DMS53 (cell line): ENCODE data around the gene MOB3B.

Source experiments
- DNase-seq: peaks from one replicate; lab custom pipeline; 2025; lab: John Stamatoyannopoulos, UW

MOB3B gene

GRCh38 chr9:27445688-27446087, 83.9 kb downstream of the MOB3B start:
- DNase-seq: no peak

- no peak for DNase-seq
These were observed 84.5 kb downstream of the MOB3B start for GRCh38 chr9:27445057-27445595.

- DNase-seq: no peak
These were observed 87.2 kb downstream of the MOB3B start for GRCh38 chr9:27442464-27442863.

- DNase-seq: no peak
These were observed 87.9 kb downstream of the MOB3B start for GRCh38 chr9:27441741-27442070.

- DNase-seq: no peak
These were observed 88.5 kb downstream of the MOB3B start for GRCh38 chr9:27440888-27441740.

DNA sequence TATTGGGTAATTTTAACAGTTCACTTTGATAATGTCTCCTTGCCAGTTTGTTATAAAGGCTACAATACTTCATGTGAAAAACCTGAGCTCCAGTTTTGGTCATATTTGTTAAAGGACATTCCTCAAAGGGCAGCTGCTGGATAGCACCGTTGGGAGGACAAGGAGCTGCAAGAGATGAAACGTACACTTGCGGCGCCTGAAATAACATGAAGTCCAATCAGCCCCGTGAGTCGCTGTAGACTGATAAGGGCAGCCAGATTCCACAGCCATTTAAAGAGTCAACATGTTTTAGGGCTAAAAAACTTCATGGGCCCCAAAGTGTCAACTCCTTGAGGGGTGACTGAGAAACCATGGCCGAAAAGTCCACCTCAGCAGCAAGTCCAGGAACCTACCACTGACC, 91.1 kb downstream of the MOB3B start:
- DNase-seq: no peak

DNA sequence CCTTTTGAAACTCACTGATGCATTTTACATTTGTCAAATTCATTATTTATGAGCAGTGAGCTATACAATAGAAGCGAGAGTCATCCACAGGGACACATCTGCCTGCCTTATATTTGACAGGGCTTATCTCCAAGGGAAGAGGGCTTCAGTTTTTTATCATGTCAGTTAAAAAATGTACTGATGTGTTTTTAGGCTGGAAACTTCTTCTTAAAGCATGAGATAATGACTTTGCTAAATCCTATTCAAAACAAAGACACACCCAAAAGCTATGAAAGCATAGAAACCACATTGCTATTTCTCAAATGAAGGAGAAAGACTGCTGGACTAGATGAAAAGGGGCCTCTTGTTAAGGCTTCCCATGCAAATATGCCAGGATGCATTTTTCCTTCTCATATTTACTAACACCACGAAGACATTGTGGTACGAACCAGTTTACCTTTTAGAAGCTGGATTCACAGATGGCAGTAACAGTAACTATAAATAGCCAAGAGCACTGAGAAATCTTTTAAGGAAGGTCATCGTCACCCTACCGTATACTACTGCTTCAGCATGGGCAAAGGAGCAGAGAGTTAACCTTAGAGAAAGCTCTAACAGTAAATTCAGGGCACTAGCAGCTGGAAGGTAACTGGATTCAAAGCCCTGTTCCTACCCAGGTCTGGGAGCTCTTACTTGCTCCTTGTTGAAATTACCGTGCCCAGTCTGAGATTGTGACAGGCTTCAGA, 91.8 kb downstream of the MOB3B start:
- peak; percentile 14 for DNase-seq

GRCh38 chr9:27436234-27436633, 93.4 kb downstream of the MOB3B start:
- peak; percentile 79 for DNase-seq

DNA sequence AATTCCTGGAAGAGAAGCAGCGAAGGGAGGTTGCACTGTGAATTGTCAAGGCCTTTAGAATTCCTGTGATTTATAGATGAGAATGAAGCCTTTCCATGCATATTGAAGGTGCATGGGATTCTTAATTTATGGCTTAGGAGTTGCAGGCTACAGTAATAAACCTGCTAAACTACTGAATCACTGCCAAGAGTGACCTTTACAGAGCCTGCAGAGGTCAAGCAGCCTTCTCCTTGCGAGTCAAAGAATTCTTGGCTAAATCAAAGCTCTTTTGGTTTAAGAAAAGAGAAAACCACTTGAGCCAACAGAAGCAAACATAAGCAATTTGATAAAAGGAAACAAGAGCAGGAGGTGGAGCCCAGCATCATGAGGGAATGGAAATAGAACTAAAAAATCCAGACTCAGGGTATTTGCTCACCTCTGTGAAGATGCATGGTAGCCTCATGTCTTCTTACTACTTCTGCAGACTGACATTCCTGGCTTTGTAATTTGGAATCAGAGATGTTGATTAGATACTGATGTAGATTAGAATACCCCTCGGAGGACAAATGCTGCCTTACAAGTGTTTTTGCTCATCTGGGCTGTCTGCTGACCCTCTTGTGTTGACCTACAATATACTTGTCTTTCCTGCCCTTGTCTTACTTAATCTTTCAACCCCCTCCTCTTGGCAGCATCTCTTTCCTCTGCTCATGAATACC, 95.8 kb downstream of the MOB3B start:
- no peak for DNase-seq

DNA sequence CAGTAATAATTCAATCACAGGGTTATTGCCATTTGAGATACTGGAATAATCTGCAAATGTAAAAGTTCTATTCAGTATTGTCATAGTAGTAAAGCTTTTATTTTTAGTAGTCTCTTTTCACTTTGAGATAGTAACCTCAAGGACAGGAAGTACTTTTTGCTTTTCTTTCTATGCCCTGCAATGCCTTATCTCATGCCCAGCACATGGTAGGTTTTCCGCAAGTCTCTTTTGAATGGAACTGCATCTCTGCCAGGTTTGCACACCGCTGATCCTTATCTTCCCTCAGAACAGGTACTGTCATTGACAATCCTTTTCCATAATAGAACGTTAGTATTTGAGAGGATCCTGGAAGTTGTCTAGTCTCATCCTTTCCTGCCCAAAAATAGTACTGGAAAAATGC, 97.3 kb downstream of the MOB3B start:
- no peak for DNase-seq

GRCh38 chr9:27431543-27432147, 98.0 kb downstream of the MOB3B start:
- no peak for DNase-seq

DNA sequence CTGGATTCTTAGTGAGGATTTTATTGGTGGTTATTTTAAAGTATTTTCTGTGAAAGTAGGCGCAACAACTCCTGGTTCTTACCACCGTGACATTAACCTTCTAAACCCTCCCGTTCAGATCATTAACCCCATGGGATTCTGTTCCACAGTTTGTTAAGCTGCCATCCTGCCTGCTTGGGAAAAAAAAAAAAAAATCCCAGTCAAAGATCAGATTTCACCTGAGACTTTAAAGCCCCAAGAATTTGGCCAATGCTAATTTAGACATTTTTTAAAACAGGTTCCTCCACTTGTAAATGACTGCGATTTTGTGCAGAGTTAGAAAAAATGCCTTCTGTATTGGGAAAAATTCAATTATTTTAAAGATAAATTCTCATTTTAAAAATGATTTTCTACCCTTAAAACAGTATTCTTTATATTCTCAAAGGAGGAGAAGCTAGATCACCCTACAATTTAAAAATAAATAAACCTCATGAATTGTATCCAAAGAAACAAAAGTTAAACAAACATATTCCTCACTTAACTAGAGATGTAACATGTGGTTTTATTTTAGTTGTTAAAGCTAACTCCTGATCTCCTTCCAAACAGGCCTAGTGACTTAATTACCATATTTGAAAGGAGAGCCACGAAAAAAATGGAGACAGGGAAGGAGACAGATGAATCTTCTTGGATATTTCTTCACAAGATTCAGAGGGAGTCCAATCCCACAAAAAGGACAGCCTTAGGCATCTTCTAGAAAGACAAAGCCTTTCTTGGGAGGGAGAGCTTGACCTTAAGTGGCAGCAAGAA, 98.7 kb downstream of the MOB3B start:
- DNase-seq: no peak

DNA sequence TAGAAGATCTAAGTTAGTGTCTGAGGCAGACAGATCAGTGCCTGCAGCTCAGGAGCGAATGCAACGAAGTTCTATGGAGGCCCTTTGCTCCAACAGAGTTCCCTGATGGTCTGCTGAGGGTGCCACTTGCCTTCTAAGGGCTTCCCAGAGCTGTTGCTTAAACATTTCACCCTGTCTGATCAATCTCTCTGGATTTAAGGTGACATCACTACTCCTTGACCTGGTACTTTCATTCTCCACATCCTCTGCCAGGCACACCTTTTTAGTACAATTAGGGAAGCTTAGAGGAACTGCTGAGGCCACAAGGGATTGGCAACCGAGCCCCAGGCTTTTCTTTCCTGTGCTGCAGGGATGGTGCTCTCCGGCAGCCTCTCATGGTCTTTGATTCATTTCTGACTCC, 99.7 kb downstream of the MOB3B start:
- DNase-seq: no peak

DNA sequence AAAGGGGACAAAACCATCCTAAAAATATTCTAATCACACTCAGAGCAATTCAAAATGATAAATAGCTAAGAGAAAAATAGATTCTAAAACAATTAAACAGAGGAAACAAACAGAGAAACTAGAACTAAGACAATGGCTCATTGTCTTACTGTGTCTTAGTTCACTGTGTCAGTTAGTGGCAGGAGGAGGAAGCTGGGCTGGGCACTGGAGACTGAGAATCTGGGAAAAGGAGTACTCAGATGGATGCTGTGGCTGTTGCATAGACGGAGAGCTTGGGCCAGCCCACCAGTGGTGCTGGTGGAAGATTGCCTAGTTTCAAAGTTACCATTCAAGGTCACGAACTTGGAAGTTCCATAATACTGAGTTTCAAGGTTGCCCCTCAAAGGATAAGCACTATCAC, 100.2 kb downstream of the MOB3B start:
- no peak for DNase-seq

GRCh38 chr9:27428551-27428950, 101.1 kb downstream of the MOB3B start:
- DNase-seq: no peak

- peak; percentile 48 for DNase-seq
These were observed 102.4 kb downstream of the MOB3B start for GRCh38 chr9:27427272-27427643.

DNA sequence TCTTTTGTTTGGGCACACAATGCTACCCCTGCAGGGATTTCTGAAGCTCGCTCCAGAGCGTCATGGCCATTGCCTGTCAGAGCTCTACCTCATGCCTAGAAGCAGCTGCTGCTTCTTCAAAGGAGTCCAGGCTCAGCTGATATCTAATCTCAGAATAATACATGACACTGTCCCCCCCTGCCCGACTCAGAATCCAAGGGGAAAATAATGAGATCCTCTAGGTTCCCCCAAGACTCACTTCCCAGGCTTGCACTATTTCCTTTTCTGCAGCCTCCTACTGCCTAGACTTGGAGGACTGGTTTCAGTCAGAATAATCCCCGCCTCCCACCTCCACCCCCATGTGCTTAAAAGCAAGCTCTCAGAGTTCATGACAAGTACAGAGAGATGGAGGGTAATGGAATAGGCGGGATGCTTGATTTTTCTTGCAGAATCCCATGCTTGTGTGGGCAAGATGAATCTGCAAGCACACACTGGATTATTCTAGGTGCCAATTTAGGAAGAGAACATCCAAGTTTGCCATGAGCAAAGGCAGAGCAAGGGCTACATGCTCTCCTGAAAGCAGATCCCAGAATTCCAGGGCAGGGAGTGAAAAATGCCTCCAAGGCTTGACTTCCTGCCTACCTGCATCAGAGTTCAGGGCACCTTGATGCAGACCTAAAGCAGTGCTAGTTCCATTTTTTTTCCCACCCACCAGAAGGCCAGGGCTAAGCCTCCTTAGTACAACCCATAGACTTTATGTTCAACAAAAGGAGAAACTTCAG, 102.9 kb downstream of the MOB3B start:
- DNase-seq: peak; percentile 19

GRCh38 chr9:27425827-27426510, 103.6 kb downstream of the MOB3B start:
- DNase-seq: no peak

DNA sequence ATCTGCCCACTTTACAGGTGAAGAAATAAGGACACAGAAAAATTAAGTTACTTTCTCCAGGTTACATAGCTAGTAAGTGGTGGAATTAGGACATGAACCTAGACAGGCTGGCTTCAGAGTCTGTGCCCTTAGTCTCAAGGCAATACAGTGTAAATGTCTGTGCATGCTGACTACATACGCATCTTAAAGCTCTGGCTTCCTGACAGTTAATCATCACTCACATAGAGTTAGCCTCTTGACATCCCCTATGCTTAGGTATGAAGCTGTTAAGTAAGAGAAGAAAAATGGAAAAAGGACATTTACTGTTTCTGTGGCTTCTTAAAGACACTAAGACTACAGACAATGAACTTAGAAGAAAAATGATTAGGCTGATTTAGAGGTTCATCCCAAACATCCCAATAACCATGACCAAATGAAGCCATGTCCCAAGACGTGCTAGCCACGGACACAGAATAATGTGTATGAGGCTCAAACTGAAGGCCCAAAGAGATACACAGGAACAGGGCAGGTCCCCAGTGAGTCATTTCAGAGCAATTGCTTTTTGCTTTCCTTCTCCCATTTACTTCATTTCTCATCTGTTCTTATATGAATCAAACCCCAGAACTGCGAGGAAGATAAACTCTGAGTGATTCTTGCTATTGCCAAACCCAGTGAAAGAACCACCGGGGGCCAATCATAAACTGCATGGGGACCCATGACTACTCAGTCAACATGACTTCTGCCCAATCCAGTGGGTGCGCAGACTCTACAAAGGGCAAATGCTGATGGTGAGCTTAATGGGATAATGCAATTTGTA, 105.5 kb downstream of the MOB3B start:
- no peak for DNase-seq
